HG02970 (cell line): ENCODE measurements around the gene ZNF816.
"Not testable (repeated sequence)": the region's sequence is repeated elsewhere in the genome, so short reads cannot be mapped to it uniquely, and the experiment has no call there.

Experiments used
- ATAC-seq: cut with Tn5 transposase; IDR thresholded peaks from one replicate; pipeline ENCODE4 v1.9.1; 2021; ENCODE audit warnings: mild to moderate bottlenecking, moderate library complexity, moderate number of reproducible peaks; ENCODE audit not compliant: unreplicated experiment, low FRiP score

ZNF816 gene

GRCh38 chr19:52936151-52936953 lies 26.3 kb downstream of the ZNF816 start:
- no peak for ATAC-seq

- ATAC-seq, result no peak
Measured at GRCh38 chr19:52935434-52935833, 27.2 kb downstream of the ZNF816 start.

- ATAC-seq, result not testable (repeated sequence)
Measured at GRCh38 chr19:52924641-52925040, 38.0 kb downstream of the ZNF816 start.

- no peak for ATAC-seq
Measured at GRCh38 chr19:52923778-52924593, 38.7 kb downstream of the ZNF816 start.

- peak; percentile 82 for ATAC-seq
Measured at GRCh38 chr19:52922841-52923777, 39.6 kb downstream of the ZNF816 start, which contains the start of gene ZNF888. TSS of gene ZNF888 (minus strand) at chr19:52923428. CDS start at chr19:52917873, 5,555 bp downstream.

- ATAC-seq, result no peak
Measured at GRCh38 chr19:52917531-52917930, 45.1 kb downstream of the ZNF816 start.

- ATAC-seq, result no peak
Measured at GRCh38 chr19:52910648-52911047, 52.0 kb downstream of the ZNF816 start.

- ATAC-seq, result not testable (repeated sequence)
Measured at GRCh38 chr19:52904052-52904780, 58.5 kb downstream of the ZNF816 start.

GRCh38 chr19:52901842-52902241 lies 60.8 kb downstream of the ZNF816 start:
- ATAC-seq, result no peak
